Nephron (organoid): Measurements from ENCODE around the gene RAB26.

Source experiments
- H3K27ac Mint-ChIP-seq, 3 experiments: 2 replicates each; pipeline ENCODE4 v1.8.0; 2020; ENCODE audit warnings: mixed read lengths in 3 of 3, mild to moderate bottlenecking in 2 of 3, moderate library complexity in 1 of 3
- H3K27me3 Mint-ChIP-seq: 2 replicates; pipeline ENCODE4 v1.8.0; 2021; ENCODE audit warnings: low read depth, mild to moderate bottlenecking, moderate library complexity, mixed read lengths
- H3K36me3 Mint-ChIP-seq: 2 replicates; pipeline ENCODE4 v1.8.0; 2020; ENCODE audit warnings: low read depth, mixed read lengths
- H3K4me1 Mint-ChIP-seq: 2 replicates; pipeline ENCODE4 v1.8.0; 2020; ENCODE audit warnings: mixed read lengths
- H3K4me3 Mint-ChIP-seq, 3 experiments: 2 replicates each; pipeline ENCODE4 v1.8.0; 2020; ENCODE audit warnings: mild to moderate bottlenecking in 3 of 3, mixed read lengths in 3 of 3, moderate library complexity in 2 of 3
- H3K9me3 Mint-ChIP-seq: 2 replicates; pipeline ENCODE4 v1.8.0; 2020; ENCODE audit warnings: mixed read lengths
- TF ChIP-seq, protein P1 (sequence below), 3 experiments: fragments of 200-600 bp; sonication (generic); IDR thresholded peaks; one replicate each; pipeline ENCODE4 v1.5.0; 2021; ENCODE audit warnings: antibody characterized with exemption in 3 of 3; ENCODE audit not compliant: unreplicated experiment in 3 of 3

The RAB26 gene

DNA sequence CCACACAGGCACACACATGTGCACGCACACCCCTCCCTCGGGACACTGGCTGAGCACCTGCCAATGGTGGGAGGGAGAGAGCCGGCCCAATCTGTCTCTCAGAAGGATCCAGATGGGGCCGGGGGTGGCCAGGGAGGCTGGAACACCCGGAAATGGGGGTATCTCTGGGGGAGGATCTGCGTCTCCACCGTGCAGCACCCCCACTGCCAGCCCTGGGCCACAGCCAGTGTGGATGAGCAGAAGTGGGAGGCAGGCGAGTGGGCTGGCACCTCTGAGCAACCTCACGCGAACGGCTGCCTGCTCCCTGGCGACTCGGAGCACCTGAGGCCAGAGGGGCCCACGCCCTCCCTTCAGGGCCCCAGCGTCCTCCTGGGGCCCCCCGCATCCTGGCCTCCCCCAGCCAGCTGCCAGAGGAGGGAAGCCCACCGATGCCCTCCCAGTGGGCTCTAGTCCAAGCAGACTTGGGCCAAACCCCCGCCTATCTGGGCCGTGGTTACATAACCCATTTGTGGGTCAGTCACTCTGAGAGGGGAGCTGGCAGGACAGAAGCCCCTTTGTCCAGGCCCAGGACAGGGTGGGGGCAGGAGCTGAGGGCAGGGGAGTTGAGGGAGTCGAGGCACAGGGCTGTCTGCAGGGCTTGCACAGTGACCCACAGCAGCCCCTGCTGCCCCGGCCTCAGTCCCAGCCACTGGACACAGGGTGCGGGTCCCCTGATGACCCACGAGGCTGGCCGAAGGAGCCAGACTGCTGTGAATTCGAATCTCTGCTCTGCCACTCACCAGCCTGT lies 42.4 kb downstream of the RAB26 start:
- Mint-ChIP-seq H3K27me3 (peaks cover 4% of the 10 kb centered on the region), H3K27ac (no peak overlapping the region), H3K9me3 (no peaks in the 10 kb centered on the region)

DNA sequence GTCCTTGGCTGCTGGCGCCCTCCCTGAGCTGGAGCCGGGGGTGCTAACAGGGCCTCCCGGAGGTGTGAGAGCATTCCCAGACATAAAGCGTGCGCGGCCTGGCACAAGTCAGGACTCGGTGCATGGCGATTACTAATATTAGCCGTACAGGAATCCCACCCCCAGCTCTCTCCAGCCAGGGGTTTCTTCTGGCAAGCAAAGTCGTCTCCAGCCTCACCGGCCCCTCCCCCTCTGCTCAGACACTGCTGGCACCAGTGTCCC lies 43.0 kb downstream of the RAB26 start:
- Mint-ChIP-seq H3K27me3 (peaks cover 4% of the 10 kb centered on the region), H3K36me3 (no peaks in the 10 kb centered on the region), H3K27ac (no peak overlapping the region), H3K4me3 (no peak overlapping the region), H3K9me3 (no peaks in the 10 kb centered on the region), H3K4me1 (peaks cover 6% of the 10 kb centered on the region)
- TF ChIP-seq, protein P1, sequence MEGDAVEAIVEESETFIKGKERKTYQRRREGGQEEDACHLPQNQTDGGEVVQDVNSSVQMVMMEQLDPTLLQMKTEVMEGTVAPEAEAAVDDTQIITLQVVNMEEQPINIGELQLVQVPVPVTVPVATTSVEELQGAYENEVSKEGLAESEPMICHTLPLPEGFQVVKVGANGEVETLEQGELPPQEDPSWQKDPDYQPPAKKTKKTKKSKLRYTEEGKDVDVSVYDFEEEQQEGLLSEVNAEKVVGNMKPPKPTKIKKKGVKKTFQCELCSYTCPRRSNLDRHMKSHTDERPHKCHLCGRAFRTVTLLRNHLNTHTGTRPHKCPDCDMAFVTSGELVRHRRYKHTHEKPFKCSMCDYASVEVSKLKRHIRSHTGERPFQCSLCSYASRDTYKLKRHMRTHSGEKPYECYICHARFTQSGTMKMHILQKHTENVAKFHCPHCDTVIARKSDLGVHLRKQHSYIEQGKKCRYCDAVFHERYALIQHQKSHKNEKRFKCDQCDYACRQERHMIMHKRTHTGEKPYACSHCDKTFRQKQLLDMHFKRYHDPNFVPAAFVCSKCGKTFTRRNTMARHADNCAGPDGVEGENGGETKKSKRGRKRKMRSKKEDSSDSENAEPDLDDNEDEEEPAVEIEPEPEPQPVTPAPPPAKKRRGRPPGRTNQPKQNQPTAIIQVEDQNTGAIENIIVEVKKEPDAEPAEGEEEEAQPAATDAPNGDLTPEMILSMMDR (IDR thresholded peaks at IDR 0.05; ENCODE audit: unreplicated experiment in 3 of 3) = no peak

More for the DNA sequence above, 42.4 kb downstream of the RAB26 start:
- TF ChIP-seq, protein P1 (IDR thresholded peaks at IDR 0.05; ENCODE audit: unreplicated experiment in 3 of 3) = no peak
- Mint-ChIP-seq H3K36me3 (no peaks in the 10 kb centered on the region), H3K4me1 (peaks cover 6% of the 10 kb centered on the region), H3K4me3 (no peak overlapping the region)

DNA sequence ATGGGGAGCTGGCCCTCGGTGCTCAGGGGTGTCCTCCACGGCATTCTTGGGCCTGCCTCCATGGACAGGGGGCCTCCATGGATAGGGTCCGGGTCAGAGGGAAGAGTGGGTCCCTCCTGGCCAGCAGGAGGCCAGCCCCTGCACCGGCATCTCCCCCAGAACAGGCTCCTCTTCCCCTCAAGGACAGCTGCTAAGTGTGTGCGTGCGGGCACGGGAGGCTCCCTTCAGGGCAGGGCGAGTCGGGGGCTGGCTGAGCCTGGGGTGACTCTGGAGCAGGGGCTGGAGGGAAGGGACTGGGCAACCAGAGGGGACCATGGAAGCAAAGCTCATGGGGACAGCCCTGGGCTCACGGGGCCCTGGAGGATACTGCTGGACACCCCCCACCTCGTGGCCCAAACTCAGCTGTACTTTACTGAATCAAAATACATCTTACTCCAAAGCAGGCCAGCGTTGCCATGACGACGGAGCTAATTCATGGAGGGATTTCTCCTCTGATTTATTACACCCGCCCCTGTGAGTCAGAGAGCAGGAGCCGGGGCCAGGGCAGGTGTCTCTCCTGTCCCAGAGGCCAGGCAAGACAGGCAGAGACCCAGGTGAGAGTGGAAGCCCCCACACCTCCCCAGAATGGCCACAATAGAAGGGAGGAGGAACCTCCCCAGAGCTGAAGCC lies 45.9 kb downstream of the RAB26 start:
- H3K4me3 Mint-ChIP-seq = peak overlapping the region; percentile 62 to 73 (median 66)

DNA sequence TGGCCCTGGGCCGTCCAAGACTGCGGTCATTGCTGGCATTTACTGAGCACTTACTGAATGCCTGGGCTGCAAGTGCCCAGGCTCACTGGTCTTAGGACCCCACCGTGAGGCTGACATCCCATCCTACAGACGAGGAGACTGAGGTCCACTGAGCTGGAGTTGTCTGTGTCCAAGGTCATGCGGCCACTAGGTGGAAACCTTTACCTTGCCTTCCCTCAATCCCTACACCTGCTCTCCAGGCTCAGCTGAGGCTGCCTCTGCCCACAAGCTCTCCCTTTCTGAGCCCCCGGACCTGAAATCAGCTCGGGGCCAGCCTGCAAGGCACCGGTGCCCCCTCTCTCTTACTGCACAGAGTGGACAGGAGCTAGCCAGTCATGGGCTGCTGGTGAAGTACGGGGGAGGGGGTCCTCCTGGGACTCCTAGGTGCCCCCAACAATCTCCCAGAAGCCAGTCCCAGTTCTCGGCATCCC lies 46.5 kb downstream of the RAB26 start:
- Mint-ChIP-seq H3K9me3 (no peaks in the 10 kb centered on the region), H3K27ac (no peak overlapping the region), H3K27me3 (peaks cover 21% of the 10 kb centered on the region), H3K4me1 (peaks cover 6% of the 10 kb centered on the region), H3K4me3 (peak overlapping the region; percentile 62 to 73 (median 66)), H3K36me3 (no peaks in the 10 kb centered on the region)
- TF ChIP-seq, protein P1 (IDR thresholded peaks at IDR 0.05; ENCODE audit: unreplicated experiment in 3 of 3) = peak; percentile 32 to 46 (median 44)

More for the DNA sequence above, 45.9 kb downstream of the RAB26 start:
- H3K4me1 Mint-ChIP-seq = peaks cover 6% of the 10 kb centered on the region
- TF ChIP-seq, protein P1 (IDR thresholded peaks at IDR 0.05; ENCODE audit: unreplicated experiment in 3 of 3) = no peak
- H3K9me3 Mint-ChIP-seq = no peaks in the 10 kb centered on the region
- no peak overlapping the region for H3K27ac Mint-ChIP-seq
- H3K36me3 Mint-ChIP-seq = no peaks in the 10 kb centered on the region
- peaks cover 19% of the 10 kb centered on the region for H3K27me3 Mint-ChIP-seq

DNA sequence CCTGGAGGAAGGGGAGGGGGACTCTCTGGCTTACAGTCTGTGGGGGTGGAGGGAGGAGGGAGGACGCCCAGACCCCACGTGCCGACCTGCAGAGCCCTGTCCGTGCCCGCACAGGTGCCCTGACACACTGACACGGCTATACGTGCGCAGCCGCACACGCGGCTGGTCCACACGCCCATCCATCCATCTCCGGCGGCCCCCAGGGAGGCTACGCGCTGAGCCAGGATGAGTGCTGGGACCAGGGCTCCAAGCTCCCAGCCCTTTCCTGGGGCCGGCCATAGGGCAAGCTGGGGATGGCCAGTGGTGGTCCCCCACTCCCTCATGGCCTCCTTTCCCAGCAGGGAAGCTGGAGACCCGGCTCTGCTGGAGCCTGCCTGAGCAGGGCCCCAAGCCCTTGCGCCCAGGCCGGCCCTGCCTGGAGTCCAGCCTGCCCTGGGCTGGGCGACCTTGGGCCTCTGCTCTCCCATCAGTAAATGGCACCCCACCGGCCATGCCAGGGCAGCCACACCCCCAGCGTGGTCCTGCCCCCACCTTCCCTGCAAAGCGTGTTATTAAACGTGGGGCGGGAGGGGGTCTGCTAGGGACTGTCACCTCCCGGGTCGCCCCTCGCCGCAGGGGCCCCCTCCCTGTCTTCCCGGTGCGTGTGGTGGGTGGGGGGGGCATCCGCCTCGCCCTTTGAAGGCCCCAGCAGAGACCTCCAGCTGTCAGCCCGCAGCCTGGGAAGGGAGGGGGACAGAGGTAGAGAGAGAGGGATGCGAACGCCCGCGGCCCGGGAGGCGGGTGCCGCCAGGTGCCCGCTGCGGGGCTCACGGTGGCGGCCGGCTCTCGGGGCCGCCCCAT lies 47.1 kb downstream of the RAB26 start:
- Mint-ChIP-seq H3K27ac (no peak overlapping the region), H3K4me3 (peak overlapping the region; percentile 66 to 73 (median 66)), H3K27me3 (peaks cover 27% of the 10 kb centered on the region), H3K4me1 (peaks cover 6% of the 10 kb centered on the region), H3K36me3 (no peaks in the 10 kb centered on the region), H3K9me3 (no peaks in the 10 kb centered on the region)
- TF ChIP-seq, protein P1 (IDR thresholded peaks at IDR 0.05; ENCODE audit: unreplicated experiment in 3 of 3) = no peak
